Bronchial epithelial cell (primary cell): ENCODE data around the gene JAML. TPM values are rescaled to one million over a fixed set of nuclear protein-coding genes. Genes with fewer than 3 reads are reported as not detected.

ENCODE experiments used
- DNase-seq: peaks from one replicate; pipeline ENCODE4 v3.0.0-alpha.2; 2010; ENCODE audit warnings: low read depth
- FAIRE-seq: peaks from 2 replicates; lab custom pipeline; 2011; peaks lifted over from hg19 to GRCh38; lab: Jason Lieb, UNC
- H3K27me3 ChIP-seq: 2 replicates; pipeline ENCODE4 v1.5.1; 2011; ENCODE audit warnings: low read length; ENCODE audit not compliant: control insufficient read depth, insufficient read depth
- H3K36me3 ChIP-seq: 2 replicates; pipeline ENCODE4 v1.5.1; 2011; ENCODE audit warnings: low read length; ENCODE audit not compliant: control insufficient read depth, insufficient read depth
- H3K4me3 ChIP-seq: 2 replicates; pipeline ENCODE4 v1.5.1; 2011; ENCODE audit warnings: mild to moderate bottlenecking, low read depth, low read length, control low read depth
- CTCF ChIP-seq: IDR thresholded peaks from 2 replicates; pipeline ENCODE4 v1.5.1; 2011; ENCODE audit warnings: mild to moderate bottlenecking, moderate library complexity, low read length, control low read depth, inconsistent platforms; ENCODE audit not compliant: insufficient read depth, severe bottlenecking
- total RNA-seq: library from RNA; depleted of rRNA; stranded (reverse); fragments of >200 nt; gene quantifications from 2 replicates; pipeline ENCODE4 v1.2.1, GENCODE V29; 2014

JAML gene
- total RNA-seq, 1 donor from 2014 or later, result not detected

- no peaks in the 10 kb centered on the region for H3K27me3 ChIP-seq
- TF ChIP-seq CTCF, result no peak
- H3K4me3 ChIP-seq, result no peak overlapping the region
- H3K36me3 ChIP-seq, result no peaks in the 10 kb centered on the region
- DNase-seq (peak; percentile 97), FAIRE-seq (peak; percentile 97)
Measured at GRCh38 chr11:118175031-118175992, 49.5 kb downstream of the JAML start.

GRCh38 chr11:118174006-118174567 is 50.7 kb downstream of the JAML start:
- DNase-seq (no peak), FAIRE-seq (no peak)
- no peak for TF ChIP-seq CTCF
- no peak overlapping the region for H3K4me3 ChIP-seq
- no peaks in the 10 kb centered on the region for H3K36me3 ChIP-seq
- no peaks in the 10 kb centered on the region for H3K27me3 ChIP-seq

GRCh38 chr11:118172356-118172755 is 52.5 kb downstream of the JAML start:
- H3K27me3 ChIP-seq, result no peaks in the 10 kb centered on the region
- no peak overlapping the region for H3K4me3 ChIP-seq
- FAIRE-seq, result no peak
- no peak for TF ChIP-seq CTCF
- no peaks in the 10 kb centered on the region for H3K36me3 ChIP-seq
- DNase-seq, result no peak

- no peaks in the 10 kb centered on the region for H3K27me3 ChIP-seq
- no peaks in the 10 kb centered on the region for H3K36me3 ChIP-seq
- peak; percentile 93 for TF ChIP-seq CTCF
- FAIRE-seq (no peak), DNase-seq (peak; percentile 42)
- no peak overlapping the region for H3K4me3 ChIP-seq
Measured at GRCh38 chr11:118171269-118172062, 53.3 kb downstream of the JAML start.

GRCh38 chr11:118170882-118171268 is 53.9 kb downstream of the JAML start:
- Histone ChIP-seq H3K4me3 (no peak overlapping the region), H3K36me3 (no peaks in the 10 kb centered on the region), H3K27me3 (no peaks in the 10 kb centered on the region)
- FAIRE-seq (no peak), DNase-seq (no peak)
- TF ChIP-seq CTCF, result no peak
